Sigmoid colon (tissue), 7 donors: ENCODE results near the gene SLC17A9. TPM values are rescaled to one million over a fixed set of nuclear protein-coding genes. Genes with fewer than 3 reads are reported as not detected.
A peak's percentile ranks its signal among the peaks of the same experiment; 100 is the strongest.

ENCODE experiments used
- DNase-seq: peaks from one replicate; pipeline ENCODE4 v3.0.0-alpha.2; 2019
- H3K27ac ChIP-seq, 4 donors: fragments of 200-600 bp; sonication (generic); one replicate each; pipeline ENCODE4 v1.5.1; 2016 to 2019; ENCODE audit warnings: mild to moderate bottlenecking in 1 of 4
- H3K27me3 ChIP-seq, 3 donors: fragments of 200-600 bp; sonication (generic); one replicate each; pipeline ENCODE4 v1.5.1; 2019; ENCODE audit warnings: mild to moderate bottlenecking in 1 of 3
- H3K36me3 ChIP-seq, 4 donors: fragments of 200-600 bp; sonication (generic); one replicate each; pipeline ENCODE4 v1.5.1; 2016 to 2019
- H3K4me1 ChIP-seq, 4 donors: fragments of 200-600 bp; sonication (generic); one replicate each; pipeline ENCODE4 v1.5.1; 2017 to 2019
- H3K4me3 ChIP-seq, 4 donors: fragments of 200-600 bp; sonication (generic); one replicate each; pipeline ENCODE4 v1.5.1; 2017 to 2019; ENCODE audit warnings: mild to moderate bottlenecking in 2 of 4, moderate library complexity in 1 of 4
- H3K9me3 ChIP-seq, 4 donors: fragments of 200-600 bp in 3 of 4; sonication (generic) in 3 of 4; one replicate each; pipeline versions ENCODE4 v1.5.1 to v1.6.1; 2013 to 2019
- EP300 ChIP-seq, 4 donors: sonication (generic); formaldehyde crosslinking; IDR thresholded peaks; one replicate each; pipeline ENCODE4 v1.6.1; 2017; ENCODE audit warnings: antibody characterized with exemption in 4 of 4
- POLR2A ChIP-seq, 2 donors: fragments of 450-650 bp; IDR thresholded peaks; one replicate each; pipeline ENCODE4 v1.6.1; 2016; ENCODE audit warnings: antibody characterized with exemption in 2 of 2, mild to moderate bottlenecking in 2 of 2, moderate library complexity in 2 of 2
- POLR2AphosphoS5 ChIP-seq, 4 donors: sonication (generic); formaldehyde crosslinking; IDR thresholded peaks; one replicate each; pipeline ENCODE4 v1.6.1; 2017; ENCODE audit warnings: antibody characterized with exemption in 4 of 4
- WGBS, 2 donors: extraction: QIAGEN DNeasy Blood & Tissue Kit; methylation state at CpG; one replicate each; pipeline ENCODE4 v1.1.7; 2013; 5-methylcytosine and 5-hydroxymethylcytosine counted together
- intact Hi-C: fragments of 100-400 bp; cut with DNase I; formaldehyde crosslinking; loops from one replicate; pipeline ENCODE4 v1.15.1; 2023
- polyA plus RNA-seq, 3 donors: library from polyadenylated mRNA; stranded (reverse); fragments of 200-250 nt; gene quantifications; one replicate each; pipeline ENCODE4 v1.2.3, GENCODE V29; 2013
- total RNA-seq, 4 donors: library from RNA; depleted of rRNA; stranded (reverse); fragments of >200 nt; gene quantifications; one replicate each; pipeline ENCODE4 v1.1.0, GENCODE V29; 2016
- TF ChIP-seq, protein P1 (sequence below), 4 experiments: fragments of 450-650 bp in 3 of 4; fragments of 200-600 bp in 1 of 4; IDR thresholded peaks; one replicate each; pipeline ENCODE4 v1.5.1; 2016 to 2019; ENCODE audit warnings: antibody characterized with exemption in 4 of 4, mild to moderate bottlenecking in 3 of 4, moderate library complexity in 2 of 4
- donor health status: healthy with polysubstance abuse.
- donor health status: Bipolar disorder and iron deficiency.
- donor health status: healthy.

Gene SLC17A9
- total and polyA plus RNA-seq, 7 donors, result 0.60 to 15.4 (median 2.9) TPM

DNA sequence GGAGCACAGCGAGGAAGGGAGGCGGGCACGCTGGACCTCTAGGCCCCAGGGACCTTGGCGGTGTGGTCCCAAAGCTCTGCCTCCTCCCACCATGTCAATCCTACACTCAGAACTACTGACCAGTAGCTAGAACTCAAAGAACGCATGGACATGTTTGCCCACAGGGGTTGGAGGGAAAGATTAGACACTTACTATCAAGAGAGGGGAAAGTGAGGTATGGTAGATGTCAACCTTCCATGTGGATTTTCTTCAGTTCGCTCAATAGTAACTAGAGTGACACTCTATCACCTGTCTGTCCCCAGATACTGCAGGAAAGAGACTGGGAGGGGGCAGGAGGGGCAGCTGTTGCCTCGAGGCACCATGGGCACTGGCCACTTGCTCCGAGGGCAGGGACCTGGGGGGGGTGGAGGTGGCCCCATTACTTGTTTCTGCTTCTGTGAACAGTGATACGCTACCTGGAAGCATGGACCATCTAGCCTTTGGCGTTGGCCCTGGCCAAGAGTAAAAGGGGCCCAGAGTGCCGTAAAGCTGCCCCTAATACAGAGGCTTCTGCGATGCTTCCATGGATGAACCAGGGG lies 25.3 kb upstream of the SLC17A9 start:
- Histone ChIP-seq H3K27ac (peak overlapping the region; percentile 97 to 99 (median 98)), H3K36me3 (no peaks in the 10 kb centered on the region), H3K9me3 (no peaks in the 10 kb centered on the region), H3K27me3 (no peaks in the 10 kb centered on the region), H3K4me1 (peaks cover 0 to 66% (median 64%) of the 10 kb centered on the region in 4 donors), H3K4me3 (peak overlapping the region; percentile 92 to 98 (median 94))
- WGBS, 2 donors, result 73 to 81% methylated on average over 12 of the region's 12 CpGs
- TF ChIP-seq POLR2AphosphoS5 (IDR thresholded peaks at IDR 0.05) (no peak), EP300 (IDR thresholded peaks at IDR 0.05) (no peak), POLR2A (IDR thresholded peaks at IDR 0.05) (no peak)
- TF ChIP-seq, protein P1, sequence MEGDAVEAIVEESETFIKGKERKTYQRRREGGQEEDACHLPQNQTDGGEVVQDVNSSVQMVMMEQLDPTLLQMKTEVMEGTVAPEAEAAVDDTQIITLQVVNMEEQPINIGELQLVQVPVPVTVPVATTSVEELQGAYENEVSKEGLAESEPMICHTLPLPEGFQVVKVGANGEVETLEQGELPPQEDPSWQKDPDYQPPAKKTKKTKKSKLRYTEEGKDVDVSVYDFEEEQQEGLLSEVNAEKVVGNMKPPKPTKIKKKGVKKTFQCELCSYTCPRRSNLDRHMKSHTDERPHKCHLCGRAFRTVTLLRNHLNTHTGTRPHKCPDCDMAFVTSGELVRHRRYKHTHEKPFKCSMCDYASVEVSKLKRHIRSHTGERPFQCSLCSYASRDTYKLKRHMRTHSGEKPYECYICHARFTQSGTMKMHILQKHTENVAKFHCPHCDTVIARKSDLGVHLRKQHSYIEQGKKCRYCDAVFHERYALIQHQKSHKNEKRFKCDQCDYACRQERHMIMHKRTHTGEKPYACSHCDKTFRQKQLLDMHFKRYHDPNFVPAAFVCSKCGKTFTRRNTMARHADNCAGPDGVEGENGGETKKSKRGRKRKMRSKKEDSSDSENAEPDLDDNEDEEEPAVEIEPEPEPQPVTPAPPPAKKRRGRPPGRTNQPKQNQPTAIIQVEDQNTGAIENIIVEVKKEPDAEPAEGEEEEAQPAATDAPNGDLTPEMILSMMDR (IDR thresholded peaks at IDR 0.05), result no peak
- intact Hi-C loops, result loop anchor here (5.0 kb wide), 1 partner anchor 50 kb away; no protein-coding TSS in a partner anchor
- no peak for DNase-seq

DNA sequence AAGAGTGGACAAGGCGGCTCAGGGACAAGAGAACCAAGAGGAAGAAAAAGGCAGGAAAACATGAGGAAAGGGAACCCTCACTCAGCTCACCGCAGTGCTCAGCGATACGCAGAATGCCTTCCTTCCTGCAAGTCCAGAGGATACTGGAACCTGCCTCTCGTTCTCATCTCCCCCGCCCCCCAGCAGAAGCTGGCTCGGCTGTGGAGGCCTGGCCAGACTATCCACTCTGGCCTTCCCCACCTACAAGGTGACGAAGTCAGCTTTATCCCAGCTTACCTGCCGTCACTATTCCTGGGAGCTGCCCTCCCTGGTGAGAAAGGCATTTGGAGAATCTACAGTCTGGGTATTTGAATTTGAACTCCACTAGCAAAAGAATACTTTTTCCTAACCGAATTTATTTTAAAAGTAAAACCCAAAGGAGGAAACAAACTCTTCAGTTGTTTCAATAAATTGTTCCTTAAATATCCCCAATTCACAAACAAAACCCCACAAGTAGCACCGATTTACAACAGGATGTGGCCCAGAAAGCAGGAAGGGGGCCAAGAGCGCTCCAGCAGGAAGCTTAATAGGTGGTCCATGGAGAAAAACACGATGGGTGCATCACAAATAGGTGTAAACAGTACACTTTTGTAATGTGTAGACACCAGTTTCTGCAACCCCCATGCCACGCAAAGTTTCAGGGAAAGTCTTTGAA lies 24.1 kb upstream of the SLC17A9 start:
- no peaks in the 10 kb centered on the region for H3K27me3 ChIP-seq
- H3K36me3 ChIP-seq, result peaks cover 0 to 8% (median 0%) of the 10 kb centered on the region in 4 donors
- TF ChIP-seq POLR2AphosphoS5 (IDR thresholded peaks at IDR 0.05) (no peak), POLR2A (IDR thresholded peaks at IDR 0.05) (no peak)
- TF ChIP-seq, protein P1 (IDR thresholded peaks at IDR 0.05), result no peak
- H3K4me3 ChIP-seq, result peak overlapping the region; percentile 42 to 61 (median 56)
- H3K4me1 ChIP-seq, result peaks cover 0 to 54% (median 52%) of the 10 kb centered on the region in 4 donors
- WGBS, 2 donors, result 39 to 50% methylated on average over 14 of the region's 14 CpGs
- H3K27ac ChIP-seq, result peak overlapping the region; percentile 85 to 91 (median 87)
- H3K9me3 ChIP-seq, result no peaks in the 10 kb centered on the region
- intact Hi-C loops, result loop anchor here (5.0 kb wide), 1 partner anchor 51 kb away; no protein-coding TSS in a partner anchor
- DNase-seq, result no peak

DNA sequence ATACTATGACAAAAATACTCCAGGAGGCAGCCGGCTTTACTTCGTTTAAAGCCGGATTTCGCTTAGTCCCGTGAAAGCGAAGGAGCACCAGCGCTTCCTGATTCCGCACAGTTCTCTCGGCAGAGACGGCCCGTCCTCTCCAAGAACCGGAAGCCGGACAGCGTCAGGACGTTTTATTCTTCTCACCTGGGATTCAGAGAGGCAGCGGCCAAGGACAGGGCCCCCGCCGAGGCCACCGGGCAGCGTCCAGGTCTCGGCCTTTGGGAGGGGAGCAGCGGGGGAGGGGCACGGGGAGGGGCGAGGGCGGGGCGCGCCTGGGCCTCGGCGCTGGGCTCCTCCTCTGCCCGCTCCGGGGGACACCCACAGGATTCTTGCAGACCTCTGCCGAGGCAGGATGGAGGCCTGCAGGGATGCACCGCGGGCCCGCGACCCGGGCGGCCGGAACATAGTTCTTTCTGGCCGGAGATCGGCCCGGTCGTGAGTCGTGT lies 23.4 kb upstream of the SLC17A9 start:
- peak; percentile 80 for DNase-seq
- H3K9me3 ChIP-seq, result no peaks in the 10 kb centered on the region
- H3K27me3 ChIP-seq, result no peaks in the 10 kb centered on the region
- peak in 1 of 2 donors; percentile 15 for TF ChIP-seq POLR2A (IDR thresholded peaks at IDR 0.05)
- TF ChIP-seq POLR2AphosphoS5 (IDR thresholded peaks at IDR 0.05), result peak in 2 of 4 donors; percentile 15 to 18
- TF ChIP-seq, protein P1 (IDR thresholded peaks at IDR 0.05), result no peak
- intact Hi-C loops, result loop anchor here (5.0 kb wide), 1 partner anchor 52 kb away; no protein-coding TSS in a partner anchor
- H3K27ac ChIP-seq, result peak overlapping the region; percentile 85 to 91 (median 87)
- WGBS, 2 donors, result 1 to 2% methylated on average over 44 of the region's 44 CpGs
- H3K36me3 ChIP-seq, result peaks cover 0 to 8% (median 0%) of the 10 kb centered on the region in 4 donors
- H3K4me3 ChIP-seq, result peak overlapping the region; percentile 42 to 61 (median 56)
- peaks cover 0 to 49% (median 45%) of the 10 kb centered on the region in 4 donors for H3K4me1 ChIP-seq

DNA sequence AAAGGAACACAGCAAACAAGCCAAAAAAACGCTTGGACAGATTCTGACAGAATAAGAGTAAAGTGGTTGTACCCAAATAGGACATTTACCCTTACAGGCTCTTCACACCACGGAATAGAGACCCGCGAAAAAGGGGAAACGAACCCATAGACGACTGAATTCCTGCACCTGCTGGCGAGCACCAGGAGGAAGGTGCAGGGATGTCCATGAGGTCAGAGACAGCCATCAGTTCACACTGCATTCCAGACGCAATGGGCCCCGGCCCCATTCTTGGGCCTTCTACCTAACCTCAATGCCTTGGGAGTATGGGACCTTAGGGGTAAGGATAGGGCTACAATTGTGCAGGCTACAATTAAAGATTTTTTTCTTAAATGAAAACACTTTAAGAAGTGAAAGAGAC lies 21.0 kb upstream of the SLC17A9 start:
- Histone ChIP-seq H3K27ac (no peak overlapping the region), H3K36me3 (peaks cover 0 to 20% (median 0%) of the 10 kb centered on the region in 4 donors), H3K4me1 (peaks cover 0 to 59% (median 55%) of the 10 kb centered on the region in 4 donors), H3K4me3 (no peak overlapping the region), H3K27me3 (no peaks in the 10 kb centered on the region), H3K9me3 (no peaks in the 10 kb centered on the region)
- TF ChIP-seq EP300 (IDR thresholded peaks at IDR 0.05) (no peak), POLR2A (IDR thresholded peaks at IDR 0.05) (no peak), POLR2AphosphoS5 (IDR thresholded peaks at IDR 0.05) (no peak)
- TF ChIP-seq, protein P1 (IDR thresholded peaks at IDR 0.05), result no peak
- DNase-seq, result no peak
- 77 to 84% methylated on average over 9 of the region's 9 CpGs for WGBS, 2 donors
- intact Hi-C loops, result loop anchor here (10.0 kb wide), 1 partner anchor 277 kb away; no protein-coding TSS in a partner anchor
